ENCODE results near the gene MEAK7. TPM values are rescaled to one million over a fixed set of nuclear protein-coding genes. Genes with fewer than 3 reads are reported as not detected.

MEAK7 gene
- total RNA-seq, 1 donor from 2014 or later: 10.6 TPM

DNA sequence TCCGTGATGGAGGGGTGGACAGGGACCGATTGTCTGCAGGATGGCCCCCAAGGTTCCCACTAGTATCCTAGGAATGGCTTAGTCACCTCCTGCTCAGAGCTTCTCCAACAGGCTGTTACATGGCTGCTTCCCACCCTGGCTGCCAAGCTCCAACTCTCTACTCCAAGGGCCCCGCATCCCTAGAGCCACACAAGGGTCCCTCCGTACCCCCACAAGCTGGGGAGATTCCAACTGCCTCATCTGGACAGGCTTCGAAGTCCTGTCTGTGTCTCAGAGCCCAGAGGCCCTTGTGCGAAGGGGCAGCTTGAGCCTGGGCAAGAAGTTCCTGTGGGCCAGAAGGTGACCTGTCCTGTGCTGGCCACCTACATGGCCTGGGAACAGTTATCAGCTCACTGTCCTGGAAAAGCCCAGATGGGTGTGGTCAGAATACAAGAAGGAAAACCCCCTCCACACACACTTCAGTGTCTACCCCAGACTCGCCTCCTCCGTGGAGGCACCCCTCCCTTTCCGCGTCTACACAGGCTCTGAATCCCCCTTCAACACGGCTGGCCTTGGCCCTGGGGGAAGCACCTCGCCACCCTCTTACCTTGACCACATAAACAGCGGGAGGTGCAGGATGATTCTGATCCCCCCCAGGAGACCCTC is 586 bp downstream of the MEAK7 start:
- no peak overlapping the region for H3K27ac Mint-ChIP-seq
- no peaks in the 10 kb centered on the region for H3K9me3 Mint-ChIP-seq
- H3K4me3 Mint-ChIP-seq: peak overlapping the region; percentile 58
- no peak for DNase-seq (ENCODE audit: low spot score)
- H3K27me3 Mint-ChIP-seq (ENCODE audit: insufficient read depth): no peaks in the 10 kb centered on the region
- H3K4me1 Mint-ChIP-seq (ENCODE audit: low read depth): peaks cover 46% of the 10 kb centered on the region
- H3K36me3 Mint-ChIP-seq (ENCODE audit: low read depth): peaks cover 2% of the 10 kb centered on the region
- intact Hi-C loops (cut with micrococcal nuclease): loop anchor here (1.0 to 10.0 kb wide), 3 partner anchors 319 to 697 kb away; partner anchors contain the start of genes HSBP1, MBTPS1 and TAF1C

DNA sequence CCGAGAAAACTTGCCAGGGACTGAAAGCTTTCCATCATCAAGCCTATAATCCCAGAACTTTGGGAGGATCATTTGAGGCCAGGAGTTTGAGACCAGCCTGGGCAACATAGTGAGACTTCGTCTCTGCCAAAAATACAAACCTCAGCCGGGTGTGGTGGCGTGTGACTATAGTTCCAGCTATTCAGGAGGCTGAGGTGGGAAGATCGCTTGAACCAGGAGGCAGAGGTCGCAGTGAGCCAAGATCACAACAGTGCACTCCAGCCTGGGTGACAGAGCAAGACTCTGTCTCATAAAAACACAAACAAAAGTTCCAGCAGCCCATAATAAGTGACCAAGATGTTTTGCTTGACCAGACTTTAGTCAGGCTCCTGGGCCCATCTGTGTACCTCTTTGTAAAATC is 1.9 kb downstream of the MEAK7 start:
- peaks cover 5% of the 10 kb centered on the region for H3K36me3 Mint-ChIP-seq (ENCODE audit: low read depth)
- H3K27me3 Mint-ChIP-seq (ENCODE audit: insufficient read depth): no peaks in the 10 kb centered on the region
- intact Hi-C loops (cut with micrococcal nuclease): loop anchor here (10.0 kb wide), 2 partner anchors 318 to 388 kb away; partner anchors contain the start of genes MBTPS1 and TAF1C
- no peak for DNase-seq (ENCODE audit: low spot score)
- H3K27ac Mint-ChIP-seq: no peak overlapping the region
- H3K4me1 Mint-ChIP-seq (ENCODE audit: low read depth): peaks cover 33% of the 10 kb centered on the region
- H3K4me3 Mint-ChIP-seq: peak overlapping the region; percentile 56
- H3K9me3 Mint-ChIP-seq: no peaks in the 10 kb centered on the region

DNA sequence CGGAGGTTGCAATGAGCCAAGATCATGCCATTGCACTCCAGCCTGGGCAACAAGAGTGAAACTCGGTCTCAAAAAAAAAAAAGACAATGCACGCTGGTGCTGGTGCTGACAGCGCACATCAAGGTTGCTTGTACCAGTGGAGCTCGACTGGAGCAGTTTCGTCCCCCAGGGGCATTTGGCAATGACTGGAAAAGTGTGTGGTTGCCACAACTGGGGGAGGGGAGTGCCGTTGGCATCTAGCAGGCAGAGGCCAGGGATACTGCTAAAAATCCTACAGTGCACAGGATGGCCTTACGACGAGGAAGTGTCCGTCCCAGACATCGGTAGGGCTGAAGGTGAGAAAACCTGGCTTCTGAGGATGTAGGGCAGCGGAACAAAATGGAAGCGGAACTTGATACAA is 2.4 kb downstream of the MEAK7 start:
- intact Hi-C loops (cut with micrococcal nuclease): loop anchor here (10.0 kb wide), 2 partner anchors 317 to 387 kb away; partner anchors contain the start of genes MBTPS1 and TAF1C

GRCh38 chr16:84501077-84501735 is 3.3 kb downstream of the MEAK7 start:
- H3K4me1 Mint-ChIP-seq (ENCODE audit: low read depth): peaks cover 20% of the 10 kb centered on the region
- no peaks in the 10 kb centered on the region for H3K9me3 Mint-ChIP-seq
- peaks cover 17% of the 10 kb centered on the region for H3K36me3 Mint-ChIP-seq (ENCODE audit: low read depth)
- no peak for DNase-seq (ENCODE audit: low spot score)
- H3K4me3 Mint-ChIP-seq: no peak overlapping the region
- H3K27ac Mint-ChIP-seq: no peak overlapping the region
- H3K27me3 Mint-ChIP-seq (ENCODE audit: insufficient read depth): no peaks in the 10 kb centered on the region
- intact Hi-C loops (cut with micrococcal nuclease): loop anchor here (10.0 kb wide), 2 partner anchors 316 to 386 kb away; partner anchors contain the start of genes MBTPS1 and TAF1C

More for the DNA sequence above, 2.4 kb downstream of the MEAK7 start:
- Mint-ChIP-seq H3K4me1 (ENCODE audit: low read depth) (peaks cover 28% of the 10 kb centered on the region), H3K36me3 (ENCODE audit: low read depth) (peaks cover 10% of the 10 kb centered on the region), H3K27ac (no peak overlapping the region), H3K27me3 (ENCODE audit: insufficient read depth) (no peaks in the 10 kb centered on the region), H3K9me3 (no peaks in the 10 kb centered on the region), H3K4me3 (no peak overlapping the region)
- DNase-seq (ENCODE audit: low spot score): no peak

DNA sequence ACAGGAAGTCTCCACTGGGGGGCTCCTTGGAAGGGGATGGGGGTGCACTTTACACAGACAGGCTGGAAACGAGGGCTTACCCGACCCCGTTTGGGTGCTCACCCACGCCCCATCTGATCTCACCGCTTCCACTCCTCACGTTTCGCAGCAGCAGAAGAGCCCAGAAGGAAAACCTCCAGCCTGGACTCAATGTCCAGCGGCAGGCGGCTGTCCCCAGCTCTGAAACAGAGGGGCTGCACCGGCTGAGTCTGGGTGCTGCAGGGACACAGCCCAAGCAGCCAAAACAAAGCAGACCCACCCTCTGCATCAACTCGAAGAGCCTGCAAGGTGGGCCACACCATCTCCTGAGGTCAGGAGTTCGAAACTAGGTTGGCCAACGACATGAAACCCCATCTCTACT is 3.9 kb downstream of the MEAK7 start:
- no peaks in the 10 kb centered on the region for H3K27me3 Mint-ChIP-seq (ENCODE audit: insufficient read depth)
- DNase-seq (ENCODE audit: low spot score): no peak
- no peak overlapping the region for H3K4me3 Mint-ChIP-seq
- intact Hi-C loops (cut with micrococcal nuclease): loop anchor here (10.0 kb wide), 2 partner anchors 316 to 386 kb away; partner anchors contain the start of genes MBTPS1 and TAF1C
- H3K4me1 Mint-ChIP-seq (ENCODE audit: low read depth): peaks cover 15% of the 10 kb centered on the region
- no peak overlapping the region for H3K27ac Mint-ChIP-seq
- peaks cover under 1% of the 10 kb centered on the region for H3K9me3 Mint-ChIP-seq
- peaks cover 22% of the 10 kb centered on the region for H3K36me3 Mint-ChIP-seq (ENCODE audit: low read depth)

GRCh38 chr16:84499638-84500037 is 4.8 kb downstream of the MEAK7 start:
- Mint-ChIP-seq H3K27ac (no peak overlapping the region), H3K4me3 (no peak overlapping the region), H3K27me3 (ENCODE audit: insufficient read depth) (no peaks in the 10 kb centered on the region), H3K9me3 (peaks cover 4% of the 10 kb centered on the region), H3K4me1 (ENCODE audit: low read depth) (peaks cover 6% of the 10 kb centered on the region), H3K36me3 (ENCODE audit: low read depth) (peaks cover 28% of the 10 kb centered on the region)
- intact Hi-C loops (cut with micrococcal nuclease): loop anchor here (10.0 kb wide), 2 partner anchors 315 to 385 kb away; partner anchors contain the start of genes MBTPS1 and TAF1C
- DNase-seq (ENCODE audit: low spot score): no peak

- H3K36me3 Mint-ChIP-seq (ENCODE audit: low read depth): peaks cover 32% of the 10 kb centered on the region
Measured at GRCh38 chr16:84498859-84499620, 5.4 kb downstream of the MEAK7 start.

DNA sequence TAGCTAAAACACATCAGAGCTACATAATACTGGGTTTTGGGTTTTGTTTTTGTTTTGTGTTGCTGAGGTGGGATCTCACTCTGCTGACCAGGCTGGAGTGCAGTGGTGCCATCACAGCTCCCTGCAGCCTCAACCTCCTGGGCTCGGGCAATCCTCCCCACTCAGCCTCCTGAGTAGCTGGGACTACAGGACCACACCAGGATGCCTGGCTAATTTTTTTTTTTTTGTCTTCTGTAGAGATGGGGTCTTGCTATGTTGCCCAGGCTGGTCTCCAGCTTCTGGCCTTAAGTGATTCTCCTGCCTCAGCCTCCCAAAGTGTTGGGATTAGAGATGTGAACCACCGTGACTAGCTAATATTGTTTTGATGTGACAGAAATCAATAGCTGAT is 6.2 kb downstream of the MEAK7 start:
- no peak for DNase-seq (ENCODE audit: low spot score)
- Mint-ChIP-seq H3K4me1 (ENCODE audit: low read depth) (no peaks in the 10 kb centered on the region), H3K27ac (no peak overlapping the region), H3K4me3 (no peak overlapping the region), H3K36me3 (ENCODE audit: low read depth) (peaks cover 37% of the 10 kb centered on the region), H3K27me3 (ENCODE audit: insufficient read depth) (no peaks in the 10 kb centered on the region), H3K9me3 (peaks cover 13% of the 10 kb centered on the region)
- intact Hi-C loops (cut with micrococcal nuclease): no loop called here

More at GRCh38 chr16:84498859-84499620, 5.4 kb downstream of the MEAK7 start:
- Mint-ChIP-seq H3K27me3 (ENCODE audit: insufficient read depth) (no peaks in the 10 kb centered on the region), H3K9me3 (peaks cover 8% of the 10 kb centered on the region), H3K4me3 (no peak overlapping the region), H3K4me1 (ENCODE audit: low read depth) (peaks cover 4% of the 10 kb centered on the region), H3K27ac (no peak overlapping the region)
- intact Hi-C loops (cut with micrococcal nuclease): no loop called here
- no peak for DNase-seq (ENCODE audit: low spot score)

DNA sequence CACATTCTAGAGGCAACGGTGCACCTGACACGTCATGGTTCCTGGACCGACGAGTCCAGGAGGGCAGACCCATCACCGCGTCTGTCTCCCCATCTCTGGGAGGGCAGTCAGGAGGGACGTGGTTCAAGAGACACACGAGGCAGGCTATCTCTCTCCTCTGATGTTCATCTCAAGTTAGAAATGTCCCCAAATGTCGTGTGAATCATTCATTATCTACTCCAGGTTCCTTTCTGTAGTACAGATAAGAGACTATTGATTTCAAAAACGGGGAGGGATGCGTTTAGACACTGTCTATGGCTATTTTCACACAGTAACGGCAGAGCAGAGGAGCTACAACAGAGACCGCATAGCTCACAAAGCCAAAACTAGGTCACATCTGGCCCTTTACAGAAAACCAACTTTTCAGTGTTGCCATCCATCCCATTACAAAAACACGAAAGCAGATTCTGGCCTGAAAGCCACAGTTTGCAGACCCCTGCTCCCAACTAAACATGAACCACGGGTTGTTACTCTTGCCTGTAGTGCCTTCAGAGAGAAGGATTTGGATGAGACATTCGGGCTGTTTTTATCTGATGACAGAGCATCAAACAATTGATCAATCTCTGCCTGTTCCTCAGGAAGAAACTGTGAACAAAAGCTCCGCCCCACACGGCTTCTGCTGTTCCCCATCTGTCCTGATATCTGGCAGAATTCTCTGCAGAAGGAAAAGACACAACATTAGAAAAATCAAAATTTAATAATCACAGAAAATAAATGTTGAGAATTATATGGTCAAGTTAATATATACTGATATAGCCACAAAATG is 6.8 kb downstream of the MEAK7 start:
- intact Hi-C loops (cut with micrococcal nuclease): no loop called here
- Mint-ChIP-seq H3K4me3 (no peak overlapping the region), H3K36me3 (ENCODE audit: low read depth) (peaks cover 43% of the 10 kb centered on the region), H3K27ac (no peak overlapping the region), H3K9me3 (peaks cover 17% of the 10 kb centered on the region), H3K27me3 (ENCODE audit: insufficient read depth) (no peaks in the 10 kb centered on the region), H3K4me1 (ENCODE audit: low read depth) (no peaks in the 10 kb centered on the region)
- DNase-seq (ENCODE audit: low spot score): no peak

GRCh38 chr16:84496991-84497390 is 7.5 kb downstream of the MEAK7 start:
- Mint-ChIP-seq H3K36me3 (ENCODE audit: low read depth) (peaks cover 43% of the 10 kb centered on the region), H3K4me3 (no peak overlapping the region), H3K9me3 (peaks cover 17% of the 10 kb centered on the region), H3K4me1 (ENCODE audit: low read depth) (no peaks in the 10 kb centered on the region), H3K27me3 (ENCODE audit: insufficient read depth) (no peaks in the 10 kb centered on the region), H3K27ac (no peak overlapping the region)
- DNase-seq (ENCODE audit: low spot score): no peak
- intact Hi-C loops (cut with micrococcal nuclease): no loop called here

DNA sequence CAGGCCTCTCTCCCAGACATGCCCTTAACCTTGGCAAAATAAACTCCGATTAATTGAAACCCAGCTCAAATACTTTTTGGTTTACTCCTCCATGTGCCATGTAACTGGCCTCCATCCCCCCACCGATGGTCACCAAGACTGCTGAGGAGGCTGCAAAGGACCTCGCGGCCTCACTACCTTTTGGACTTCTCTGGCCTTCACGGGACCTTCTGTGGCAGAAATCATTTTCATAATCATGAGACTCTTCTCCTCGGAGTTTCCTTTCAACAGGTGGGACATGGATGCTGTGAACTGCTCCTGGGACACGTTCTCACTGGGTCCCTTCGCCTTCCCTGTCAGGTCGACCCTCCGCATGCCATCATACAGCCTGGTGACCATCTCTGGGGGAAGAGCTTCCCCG is 9.0 kb downstream of the MEAK7 start:
- Mint-ChIP-seq H3K36me3 (ENCODE audit: low read depth) (peaks cover 46% of the 10 kb centered on the region), H3K4me3 (no peak overlapping the region)
- no peak for DNase-seq (ENCODE audit: low spot score)

DNA sequence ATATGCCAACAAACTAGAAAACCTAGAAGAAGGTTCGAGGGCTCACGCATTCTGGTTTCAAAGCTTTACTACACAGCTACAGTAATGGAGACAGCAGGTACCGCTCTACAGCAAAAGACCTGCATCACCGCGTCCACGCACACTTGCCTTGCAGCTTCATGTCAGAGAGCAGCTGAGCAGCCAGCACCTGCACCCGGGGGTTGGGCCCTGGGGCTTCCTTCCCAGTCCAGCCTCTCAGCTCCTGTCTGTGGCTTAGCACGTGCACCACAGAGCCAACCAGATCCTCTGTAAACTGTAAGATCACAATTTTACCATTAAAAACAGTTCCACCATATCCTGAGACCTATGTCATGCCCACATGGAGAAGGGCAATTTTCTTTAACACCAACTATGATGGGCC is 15.3 kb downstream of the MEAK7 start:
- Mint-ChIP-seq H3K4me1 (ENCODE audit: low read depth) (no peaks in the 10 kb centered on the region), H3K27me3 (ENCODE audit: insufficient read depth) (no peaks in the 10 kb centered on the region), H3K36me3 (ENCODE audit: low read depth) (peaks cover 36% of the 10 kb centered on the region), H3K9me3 (peaks cover 9% of the 10 kb centered on the region), H3K4me3 (no peak overlapping the region), H3K27ac (no peak overlapping the region)
- intact Hi-C loops (cut with micrococcal nuclease): no loop called here
- DNase-seq (ENCODE audit: low spot score): no peak

More for the DNA sequence above, 9.0 kb downstream of the MEAK7 start:
- no peak overlapping the region for H3K27ac Mint-ChIP-seq
- no peaks in the 10 kb centered on the region for H3K27me3 Mint-ChIP-seq (ENCODE audit: insufficient read depth)
- H3K9me3 Mint-ChIP-seq: peaks cover 17% of the 10 kb centered on the region
- intact Hi-C loops (cut with micrococcal nuclease): no loop called here
- H3K4me1 Mint-ChIP-seq (ENCODE audit: low read depth): no peaks in the 10 kb centered on the region
